GM10266 (cell line): ENCODE measurements around the gene ZMAT2.
"Not testable (repeated sequence)": the region's sequence is repeated elsewhere in the genome, so short reads cannot be mapped to it uniquely, and the experiment has no call there.

Experiments
- DNase-seq: peaks from one replicate; pipeline ENCODE4 v3.0.0; 2012; ENCODE audit errors: extremely low spot score
- CTCF ChIP-seq: IDR thresholded peaks from 2 replicates; pipeline ENCODE4 v1.5.1; 2012; ENCODE audit warnings: mild to moderate bottlenecking, low read depth; ENCODE audit not compliant: control insufficient read depth, insufficient read depth; ENCODE audit errors: missing control alignments

ZMAT2 gene

GRCh38 chr5:140711794-140712193, 11.5 kb downstream of the ZMAT2 start:
- no peak for DNase-seq
- TF ChIP-seq CTCF = no peak

GRCh38 chr5:140713562-140714094, 13.4 kb downstream of the ZMAT2 start:
- no peak for DNase-seq
- TF ChIP-seq CTCF = no peak

GRCh38 chr5:140716238-140716637, 16.0 kb downstream of the ZMAT2 start:
- not testable (repeated sequence) for DNase-seq

GRCh38 chr5:140718266-140718592, 18.0 kb downstream of the ZMAT2 start:
- TF ChIP-seq CTCF = no peak
- no peak for DNase-seq

- not testable (repeated sequence) for DNase-seq
Measured at GRCh38 chr5:140720738-140721137, 20.5 kb downstream of the ZMAT2 start.

GRCh38 chr5:140721395-140721794, 21.1 kb downstream of the ZMAT2 start:
- DNase-seq = not testable (repeated sequence)

GRCh38 chr5:140725799-140726471, 25.7 kb downstream of the ZMAT2 start:
- no peak for TF ChIP-seq CTCF
- peak; percentile 56 for DNase-seq

- no peak for DNase-seq
- TF ChIP-seq CTCF = no peak
Measured at GRCh38 chr5:140733098-140733497, 32.9 kb downstream of the ZMAT2 start.

GRCh38 chr5:140734354-140734753, 34.1 kb downstream of the ZMAT2 start:
- no peak for DNase-seq
- TF ChIP-seq CTCF = no peak
